Neural progenitor cell (in vitro differentiated cells): ENCODE measurements around the gene LGI4. TPM values are rescaled to one million over a fixed set of nuclear protein-coding genes. Genes with fewer than 3 reads are reported as not detected.

Source experiments
- DNase-seq: peaks from one replicate; pipeline ENCODE4 v3.0.0-alpha.2; 2016; ENCODE audit warnings: low spot score
- H2AFZ ChIP-seq: fragments of 200-600 bp; sonication (generic); replicated peaks from 2 replicates; pipeline ENCODE4 v1.6.1; 2016; ENCODE audit warnings: antibody characterized with exemption
- H3F3A ChIP-seq: fragments of 200-600 bp; sonication (generic); 2 replicates; pipeline ENCODE4 v1.6.1; 2016; ENCODE audit warnings: antibody characterized with exemption, low read depth
- H3K27ac ChIP-seq: fragments of 200-600 bp; sonication (generic); 2 replicates; pipeline ENCODE4 v1.5.1; 2016; ENCODE audit warnings: mild to moderate bottlenecking
- H3K27me3 ChIP-seq: fragments of 200-600 bp; sonication (generic); 2 replicates; pipeline ENCODE4 v1.6.1; 2016; ENCODE audit warnings: mild to moderate bottlenecking, moderate library complexity
- H3K36me3 ChIP-seq: fragments of 200-600 bp; sonication (generic); 2 replicates; pipeline ENCODE4 v1.5.1; 2016
- H3K4me1 ChIP-seq: fragments of 200-600 bp; sonication (generic); 2 replicates; pipeline ENCODE4 v1.6.1; 2016; ENCODE audit warnings: mixed run types
- H3K4me2 ChIP-seq: fragments of 200-600 bp; sonication (generic); 2 replicates; pipeline ENCODE4 v1.6.1; 2016
- H3K4me3 ChIP-seq: fragments of 200-600 bp; sonication (generic); 2 replicates; pipeline ENCODE4 v1.5.1; 2016
- H3K79me2 ChIP-seq: fragments of 200-600 bp; sonication (generic); 2 replicates; pipeline ENCODE4 v1.6.1; 2016; ENCODE audit warnings: low read depth
- H3K9ac ChIP-seq: fragments of 200-600 bp; sonication (generic); 2 replicates; pipeline ENCODE4 v1.6.1; 2016
- H3K9me3 ChIP-seq: fragments of 200-600 bp; sonication (generic); 2 replicates; pipeline ENCODE4 v1.5.1; 2016; ENCODE audit warnings: low read depth
- H4K20me1 ChIP-seq: fragments of 200-600 bp; sonication (generic); 2 replicates; pipeline ENCODE4 v1.6.1; 2016; ENCODE audit warnings: low read depth
- H3K27ac Mint-ChIP-seq: 3 replicates; pipeline ENCODE4 v1.8.0; 2021; ENCODE audit warnings: mixed read lengths
- H3K27me3 Mint-ChIP-seq: 2 replicates; pipeline ENCODE4 v1.8.0; 2022; ENCODE audit warnings: low read depth, mild to moderate bottlenecking, inconsistent platforms, moderate library complexity, mixed read lengths; ENCODE audit not compliant: insufficient read depth
- H3K36me3 Mint-ChIP-seq: 3 replicates; pipeline ENCODE4 v1.8.0; 2021; ENCODE audit warnings: mixed read lengths
- H3K4me1 Mint-ChIP-seq: 3 replicates; pipeline ENCODE4 v1.8.0; 2021; ENCODE audit warnings: mixed read lengths
- H3K4me3 Mint-ChIP-seq: 3 replicates; pipeline ENCODE4 v1.8.0; 2021; ENCODE audit warnings: mild to moderate bottlenecking, moderate library complexity, mixed read lengths
- H3K9me3 Mint-ChIP-seq: 3 replicates; pipeline ENCODE4 v1.8.0; 2020; ENCODE audit warnings: mixed read lengths
- EZH2 ChIP-seq: fragments of 200-600 bp; sonication (generic); IDR thresholded peaks from 2 replicates; pipeline ENCODE4 v1.6.1; 2017; ENCODE audit warnings: antibody characterized with exemption, mild to moderate bottlenecking, moderate library complexity
- EZH2phosphoT487 ChIP-seq: fragments of 200-600 bp; sonication (generic); IDR thresholded peaks from 2 replicates; pipeline ENCODE4 v1.6.1; 2017; ENCODE audit warnings: antibody characterized with exemption
- total RNA-seq: library from RNA; depleted of rRNA; stranded (reverse); fragments of >200 nt; gene quantifications from 2 replicates; pipeline ENCODE4 v1.2.3, GENCODE V29; 2015; ENCODE audit warnings: low replicate concordance
- TF ChIP-seq, protein P1 (sequence below): fragments of 200-600 bp; sonication (generic); IDR thresholded peaks from 2 replicates; pipeline ENCODE4 v1.5.1; 2017; ENCODE audit warnings: antibody characterized with exemption, mild to moderate bottlenecking

The LGI4 gene
- total RNA-seq, 1 donor from 2014 or later: not detected

DNA sequence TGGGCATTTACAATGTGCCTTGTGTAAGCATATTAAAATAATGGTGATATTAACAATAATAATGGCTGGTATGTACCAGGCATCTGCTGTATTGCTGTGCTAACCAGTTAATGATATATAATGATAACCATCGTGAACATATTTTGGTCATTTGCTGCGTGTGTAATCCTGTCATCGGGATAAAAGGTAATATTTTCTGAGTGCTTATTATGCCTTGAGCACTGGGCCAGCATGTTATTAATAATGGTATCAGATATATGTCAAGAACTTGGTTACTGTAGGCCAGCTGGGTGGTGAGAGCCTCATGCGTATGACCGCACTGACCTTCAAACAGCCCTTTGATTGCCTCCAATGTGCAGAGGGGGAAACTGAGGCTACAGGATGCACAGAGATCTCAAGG is 41.4 kb downstream of the LGI4 start:
- H3K36me3 ChIP-seq: no peaks in the 10 kb centered on the region
- no peak for DNase-seq
- H3K79me2 ChIP-seq: no peaks in the 10 kb centered on the region
- H3K9me3 ChIP-seq: no peaks in the 10 kb centered on the region
- no peak overlapping the region for H3K4me3 Mint-ChIP-seq
- no peak overlapping the region for H3K4me2 ChIP-seq
- peaks cover 2% of the 10 kb centered on the region for H3K27me3 Mint-ChIP-seq
- no peaks in the 10 kb centered on the region for H3F3A ChIP-seq
- H3K4me1 Mint-ChIP-seq: no peaks in the 10 kb centered on the region
- no peak overlapping the region for H3K27ac ChIP-seq
- no peaks in the 10 kb centered on the region for H3K9me3 Mint-ChIP-seq
- peaks cover 8% of the 10 kb centered on the region for H3K27me3 ChIP-seq
- H4K20me1 ChIP-seq: no peaks in the 10 kb centered on the region
- no peak overlapping the region for H3K27ac Mint-ChIP-seq
- no peak for TF ChIP-seq EZH2
- TF ChIP-seq EZH2phosphoT487: no peak
- TF ChIP-seq, protein P1, sequence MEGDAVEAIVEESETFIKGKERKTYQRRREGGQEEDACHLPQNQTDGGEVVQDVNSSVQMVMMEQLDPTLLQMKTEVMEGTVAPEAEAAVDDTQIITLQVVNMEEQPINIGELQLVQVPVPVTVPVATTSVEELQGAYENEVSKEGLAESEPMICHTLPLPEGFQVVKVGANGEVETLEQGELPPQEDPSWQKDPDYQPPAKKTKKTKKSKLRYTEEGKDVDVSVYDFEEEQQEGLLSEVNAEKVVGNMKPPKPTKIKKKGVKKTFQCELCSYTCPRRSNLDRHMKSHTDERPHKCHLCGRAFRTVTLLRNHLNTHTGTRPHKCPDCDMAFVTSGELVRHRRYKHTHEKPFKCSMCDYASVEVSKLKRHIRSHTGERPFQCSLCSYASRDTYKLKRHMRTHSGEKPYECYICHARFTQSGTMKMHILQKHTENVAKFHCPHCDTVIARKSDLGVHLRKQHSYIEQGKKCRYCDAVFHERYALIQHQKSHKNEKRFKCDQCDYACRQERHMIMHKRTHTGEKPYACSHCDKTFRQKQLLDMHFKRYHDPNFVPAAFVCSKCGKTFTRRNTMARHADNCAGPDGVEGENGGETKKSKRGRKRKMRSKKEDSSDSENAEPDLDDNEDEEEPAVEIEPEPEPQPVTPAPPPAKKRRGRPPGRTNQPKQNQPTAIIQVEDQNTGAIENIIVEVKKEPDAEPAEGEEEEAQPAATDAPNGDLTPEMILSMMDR: no peak
- H3K9ac ChIP-seq: no peak overlapping the region
- H3K4me1 ChIP-seq: no peaks in the 10 kb centered on the region
- no peaks in the 10 kb centered on the region for H3K36me3 Mint-ChIP-seq
- H2AFZ ChIP-seq: no peak overlapping the region
- H3K4me3 ChIP-seq: no peak overlapping the region

GRCh38 chr19:35090506-35091214 is 44.2 kb downstream of the LGI4 start:
- H3K27ac ChIP-seq: no peak overlapping the region
- H2AFZ ChIP-seq: peak overlapping the region; percentile 98
- peaks cover 8% of the 10 kb centered on the region for H3K27me3 ChIP-seq
- no peaks in the 10 kb centered on the region for H3F3A ChIP-seq
- no peaks in the 10 kb centered on the region for H3K4me1 Mint-ChIP-seq
- H3K9me3 Mint-ChIP-seq: no peaks in the 10 kb centered on the region
- H3K4me3 ChIP-seq: no peak overlapping the region
- no peak overlapping the region for H3K4me3 Mint-ChIP-seq
- no peaks in the 10 kb centered on the region for H3K9me3 ChIP-seq
- no peaks in the 10 kb centered on the region for H3K36me3 ChIP-seq
- H3K79me2 ChIP-seq: no peaks in the 10 kb centered on the region
- no peak overlapping the region for H3K9ac ChIP-seq
- H3K4me1 ChIP-seq: no peaks in the 10 kb centered on the region
- DNase-seq: peak; percentile 78
- no peak for TF ChIP-seq EZH2
- TF ChIP-seq, protein P1: peak; percentile 65
- TF ChIP-seq EZH2phosphoT487: no peak
- no peaks in the 10 kb centered on the region for H3K36me3 Mint-ChIP-seq
- H3K27ac Mint-ChIP-seq: no peak overlapping the region
- H4K20me1 ChIP-seq: no peaks in the 10 kb centered on the region
- H3K27me3 Mint-ChIP-seq: peaks cover 7% of the 10 kb centered on the region
- H3K4me2 ChIP-seq: peak overlapping the region; percentile 54

DNA sequence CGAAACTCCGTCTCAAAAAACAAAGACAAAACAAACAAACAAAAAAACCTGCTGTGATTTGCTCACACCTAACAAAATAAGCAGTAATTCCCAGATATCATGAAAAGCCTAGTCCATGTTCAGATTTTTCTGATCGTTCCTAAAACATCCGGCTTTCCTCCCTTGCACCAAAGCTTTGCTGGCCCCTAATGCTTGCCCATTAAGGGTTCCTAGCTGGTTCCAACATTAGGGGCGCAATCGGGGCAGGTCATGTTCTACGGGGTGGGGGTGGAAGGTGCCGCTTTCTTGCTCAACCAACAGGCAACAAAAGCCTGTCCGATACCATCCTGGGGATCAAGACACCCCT is 44.7 kb downstream of the LGI4 start:
- no peak overlapping the region for H3K27ac ChIP-seq
- H3K27me3 Mint-ChIP-seq: peaks cover 8% of the 10 kb centered on the region
- no peaks in the 10 kb centered on the region for H3K4me1 ChIP-seq
- TF ChIP-seq EZH2phosphoT487: no peak
- no peaks in the 10 kb centered on the region for H3K4me1 Mint-ChIP-seq
- no peaks in the 10 kb centered on the region for H3K36me3 Mint-ChIP-seq
- peak overlapping the region; percentile 98 for H2AFZ ChIP-seq
- no peak for DNase-seq
- no peaks in the 10 kb centered on the region for H3K9me3 Mint-ChIP-seq
- no peak overlapping the region for H3K9ac ChIP-seq
- H3K79me2 ChIP-seq: no peaks in the 10 kb centered on the region
- no peaks in the 10 kb centered on the region for H3K36me3 ChIP-seq
- H4K20me1 ChIP-seq: no peaks in the 10 kb centered on the region
- no peak overlapping the region for H3K27ac Mint-ChIP-seq
- no peaks in the 10 kb centered on the region for H3F3A ChIP-seq
- peak overlapping the region; percentile 54 for H3K4me2 ChIP-seq
- no peaks in the 10 kb centered on the region for H3K9me3 ChIP-seq
- peaks cover 8% of the 10 kb centered on the region for H3K27me3 ChIP-seq
- H3K4me3 Mint-ChIP-seq: no peak overlapping the region
- H3K4me3 ChIP-seq: no peak overlapping the region

GRCh38 chr19:35089554-35089953 is 45.3 kb downstream of the LGI4 start:
- no peaks in the 10 kb centered on the region for H4K20me1 ChIP-seq
- no peak for DNase-seq
- no peak for TF ChIP-seq EZH2phosphoT487
- TF ChIP-seq EZH2: no peak
- TF ChIP-seq, protein P1: no peak
- H3K27me3 Mint-ChIP-seq: peaks cover 8% of the 10 kb centered on the region
- no peaks in the 10 kb centered on the region for H3K4me1 ChIP-seq
- no peaks in the 10 kb centered on the region for H3K79me2 ChIP-seq
- peaks cover 8% of the 10 kb centered on the region for H3K27me3 ChIP-seq
- H3K9ac ChIP-seq: no peak overlapping the region
- H3K4me1 Mint-ChIP-seq: no peaks in the 10 kb centered on the region
- no peaks in the 10 kb centered on the region for H3K9me3 Mint-ChIP-seq
- no peaks in the 10 kb centered on the region for H3K36me3 Mint-ChIP-seq
- H2AFZ ChIP-seq: no peak overlapping the region
- no peak overlapping the region for H3K27ac Mint-ChIP-seq
- H3K27ac ChIP-seq: no peak overlapping the region
- no peaks in the 10 kb centered on the region for H3K36me3 ChIP-seq
- H3F3A ChIP-seq: no peaks in the 10 kb centered on the region
- H3K4me2 ChIP-seq: no peak overlapping the region
- no peaks in the 10 kb centered on the region for H3K9me3 ChIP-seq
- H3K4me3 Mint-ChIP-seq: no peak overlapping the region
- no peak overlapping the region for H3K4me3 ChIP-seq
